Motor neuron (in vitro differentiated cells): ENCODE results near the gene ZNF521. TPM values are rescaled to one million over a fixed set of nuclear protein-coding genes. Genes with fewer than 3 reads are reported as not detected.
"Not testable (repeated sequence)": the region's sequence is repeated elsewhere in the genome, so short reads cannot be mapped to it uniquely, and the experiment has no call there.

ENCODE experiments used
- ATAC-seq, 8 experiments: fragments of 200-7000 bp; cut with Tn5 transposase; replicated peaks in 6 of 8; 2 replicates each; pipeline ENCODE4 v1.8.0; 2021; ENCODE audit warnings: mild to moderate bottlenecking in 8 of 8, moderate library complexity in 8 of 8
- H3K27ac ChIP-seq, 2 donors: fragments of 250-450 bp; sonication (Bioruptor Pico); 2 replicates each; pipeline ENCODE4 v1.9.0; 2021; ENCODE audit warnings: antibody characterized with exemption in 2 of 2, mild to moderate bottlenecking in 2 of 2, moderate library complexity in 1 of 2
- H3K4me1 ChIP-seq, 2 donors: fragments of 250-450 bp; sonication (Bioruptor Pico); replicated peaks in 1 of 2; 2 replicates each; pipeline ENCODE4 v1.6.1; 2021; ENCODE audit warnings: antibody characterized with exemption in 2 of 2, mild to moderate bottlenecking in 2 of 2, moderate library complexity in 1 of 2
- H3K4me3 ChIP-seq, 5 donors: fragments of 250-450 bp; sonication (Bioruptor Pico); 2 replicates each; pipeline ENCODE4 v1.9.0; 2021; ENCODE audit warnings: antibody characterized with exemption in 5 of 5, mild to moderate bottlenecking in 5 of 5, moderate library complexity in 4 of 5
- WGBS, 10 experiments: fragments of 450-650 bp; shearing (Covaris generic); methylation state at CpG; one replicate each; pipeline ENCODE4 v1.0.0; 2022; 5-methylcytosine and 5-hydroxymethylcytosine counted together
- in situ Hi-C, 9 experiments: fragments of 400-800 bp; cut with MboI; loops; one replicate each; pipeline ENCODE4 v1.15.0; 2021; ENCODE audit warnings: low sequenced_read_pairs in 9 of 9, low pct_unique_long_range_greater_than_20kb in 2 of 9; ENCODE audit not compliant: unreplicated experiment in 9 of 9
- total RNA-seq, 8 experiments: library from RNA; unstranded; fragments of 300-600 nt; gene quantifications; 2 replicates each; pipeline versions ENCODE4 v1.2.3 to v1.2.4, GENCODE V29; 2022

ZNF521 gene
- total RNA-seq, 8 experiments from 2014 or later, result 0.87 to 41.5 (median 28.5) TPM

DNA sequence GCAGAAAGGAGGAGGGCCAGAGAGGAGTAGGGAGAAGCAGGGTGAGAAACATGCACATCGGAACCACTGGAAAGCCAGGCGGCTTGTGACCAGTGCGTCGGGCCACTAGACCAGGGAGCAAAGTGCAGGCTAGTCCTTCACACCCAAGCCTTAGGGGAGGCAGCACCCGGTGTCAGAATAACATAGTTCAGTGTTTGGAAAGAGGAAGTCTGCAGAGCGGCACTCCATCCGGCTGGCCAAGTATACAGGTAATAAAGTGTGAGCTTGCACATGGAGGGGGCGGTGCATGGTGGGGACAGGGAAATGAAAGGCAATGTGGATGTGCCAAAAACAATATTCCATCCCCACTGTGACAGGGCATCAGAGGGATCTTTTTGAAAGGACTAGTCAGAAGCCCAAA is 69.7 kb downstream of the ZNF521 start:
- Histone ChIP-seq H3K4me1 (peaks cover 46 to 95% of the 10 kb centered on the region in 2 donors), H3K4me3 (no peak overlapping the region), H3K27ac (no peak overlapping the region)
- in situ Hi-C loops, result no loop called here
- WGBS, 10 experiments, result 66 to 100% (median 90%) methylated on average over 1 to 6 of the region's 8 CpGs; no CpG with 5 or more reads in 3 of the 10 experiments
- ATAC-seq, result no peak

DNA sequence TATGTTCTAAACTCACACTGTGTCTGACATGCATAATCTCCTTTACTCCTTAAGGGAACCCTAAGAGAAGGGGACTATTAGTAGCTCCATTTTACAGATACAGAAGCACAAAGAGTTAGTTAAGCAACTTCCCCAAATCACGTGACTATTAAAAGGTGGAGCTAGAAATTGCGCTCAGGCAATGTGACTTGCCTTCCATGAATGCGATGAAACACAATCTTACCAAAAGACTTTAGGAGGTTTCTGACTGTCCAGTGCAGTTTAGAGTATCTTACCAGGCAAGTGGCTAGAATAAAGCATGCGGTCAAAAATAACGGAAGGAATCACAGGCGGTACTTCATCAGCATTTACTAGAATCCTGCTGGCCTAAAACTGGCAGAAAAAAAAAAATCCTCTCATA is 70.4 kb downstream of the ZNF521 start:
- Histone ChIP-seq H3K4me3 (no peak overlapping the region), H3K4me1 (peaks cover 41 to 88% of the 10 kb centered on the region in 2 donors), H3K27ac (no peak overlapping the region)
- no peak for ATAC-seq
- WGBS, 10 experiments, result 89 to 98% (median 97%) methylated on average over 3 to 6 of the region's 6 CpGs; no CpG with 5 or more reads in 4 of the 10 experiments
- in situ Hi-C loops, result no loop called here

DNA sequence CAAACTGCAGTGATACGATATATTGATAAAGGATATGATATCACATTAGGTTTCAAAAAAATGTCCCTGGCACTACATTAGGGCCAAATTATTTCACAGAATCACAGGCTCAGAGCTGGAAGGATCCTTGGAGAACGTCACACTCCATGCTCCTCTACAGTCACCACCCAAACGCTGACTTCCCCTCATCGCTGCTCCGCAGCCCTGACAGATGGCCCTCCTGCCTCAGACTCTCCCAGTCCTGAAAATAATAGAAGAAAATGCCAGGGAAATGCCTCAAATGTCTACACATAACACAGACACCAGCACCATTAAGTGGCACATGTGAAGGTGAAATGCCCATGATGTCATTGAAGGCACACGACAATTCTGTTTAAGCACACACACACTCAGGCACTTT is 72.0 kb downstream of the ZNF521 start:
- peak in 4 of 8 experiments; percentile 13 to 44 (median 29) for ATAC-seq
- peaks cover 33 to 87% of the 10 kb centered on the region in 2 donors for H3K4me1 ChIP-seq
- H3K4me3 ChIP-seq, result no peak overlapping the region
- in situ Hi-C loops, result no loop called here
- H3K27ac ChIP-seq, result no peak overlapping the region
- 39 to 100% (median 93%) methylated on average over 2 to 6 of the region's 6 CpGs; no CpG with 5 or more reads in 3 of the 10 experiments for WGBS, 10 experiments

DNA sequence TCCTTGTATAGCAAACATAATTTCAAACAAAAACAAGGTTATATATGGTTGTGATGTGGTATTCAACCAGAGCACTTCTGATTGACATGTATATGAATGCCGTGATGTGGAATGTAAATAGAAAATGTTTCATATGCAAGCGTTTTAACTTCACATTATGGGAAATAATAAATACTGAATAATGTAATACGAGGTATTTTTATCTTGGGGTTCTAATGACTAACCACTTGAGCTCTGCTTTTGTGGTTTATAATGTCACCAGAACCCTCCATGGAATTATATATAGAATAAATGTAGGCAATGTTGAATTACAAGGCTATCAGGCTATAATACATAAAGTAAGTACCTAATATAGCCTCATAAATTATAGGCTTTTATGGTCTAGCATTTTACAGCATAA is 72.4 kb downstream of the ZNF521 start:
- ATAC-seq, result peak in 1 of 8 experiments; percentile 22
- Histone ChIP-seq H3K4me1 (peaks cover 29 to 87% of the 10 kb centered on the region in 2 donors), H3K4me3 (no peak overlapping the region), H3K27ac (no peak overlapping the region)
- in situ Hi-C loops, result no loop called here
- 0 to 100% (median 62%) methylated on average over 1 to 3 of the region's 3 CpGs for WGBS, 10 experiments

DNA sequence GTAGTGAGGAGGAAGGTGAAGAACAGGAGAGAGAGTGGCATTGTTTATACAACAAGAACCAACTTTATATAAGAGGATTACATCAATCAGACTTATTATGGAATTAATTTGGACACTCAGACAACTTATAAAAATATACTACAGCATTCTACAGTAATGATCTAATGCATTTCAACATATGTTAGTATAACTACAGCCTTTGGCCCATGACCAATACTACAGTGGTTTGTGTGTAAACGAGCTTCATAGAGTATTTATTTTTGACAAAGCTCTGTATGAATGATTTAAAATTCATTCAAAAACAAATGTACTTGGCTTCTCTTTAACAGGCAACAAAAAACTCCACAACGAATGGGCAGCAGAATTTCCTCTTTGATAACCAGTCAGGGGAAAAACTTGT is 72.8 kb downstream of the ZNF521 start:
- in situ Hi-C loops, result no loop called here
- WGBS, 10 experiments, result 8 to 92% (median 67%) methylated on average over 1 to 2 of the region's 2 CpGs; no CpG with 5 or more reads in 1 of the 10 experiments
- peaks cover 24 to 83% of the 10 kb centered on the region in 2 donors for H3K4me1 ChIP-seq
- H3K4me3 ChIP-seq, result no peak overlapping the region
- no peak for ATAC-seq
- no peak overlapping the region for H3K27ac ChIP-seq

DNA sequence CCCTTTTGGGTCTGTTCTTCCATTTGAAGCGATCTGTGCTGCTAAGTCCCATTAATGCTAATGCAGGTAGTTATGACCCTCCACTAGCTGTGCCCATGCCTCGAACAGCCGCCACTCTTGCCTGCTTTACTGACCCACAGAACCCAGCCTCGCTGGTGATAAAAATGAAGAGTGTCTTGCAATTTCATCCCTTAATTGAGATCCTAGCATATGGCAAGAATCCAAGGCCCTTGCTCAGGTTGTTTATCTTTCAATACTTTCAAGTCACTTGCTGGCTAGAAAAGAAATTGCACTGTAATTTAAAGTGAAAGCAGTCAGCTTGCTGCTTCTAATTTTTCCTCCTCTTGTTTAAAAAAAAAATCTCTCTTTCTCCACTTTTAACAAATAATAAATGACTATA is 73.6 kb downstream of the ZNF521 start:
- Histone ChIP-seq H3K4me3 (no peak overlapping the region), H3K4me1 (peaks cover 17 to 76% of the 10 kb centered on the region in 2 donors), H3K27ac (no peak overlapping the region)
- peak in 2 of 8 experiments; percentile 30 to 60 for ATAC-seq
- in situ Hi-C loops, result no loop called here
- 50 to 83% (median 74%) methylated on average over 2 to 4 of the region's 4 CpGs; no CpG with 5 or more reads in 3 of the 10 experiments for WGBS, 10 experiments

DNA sequence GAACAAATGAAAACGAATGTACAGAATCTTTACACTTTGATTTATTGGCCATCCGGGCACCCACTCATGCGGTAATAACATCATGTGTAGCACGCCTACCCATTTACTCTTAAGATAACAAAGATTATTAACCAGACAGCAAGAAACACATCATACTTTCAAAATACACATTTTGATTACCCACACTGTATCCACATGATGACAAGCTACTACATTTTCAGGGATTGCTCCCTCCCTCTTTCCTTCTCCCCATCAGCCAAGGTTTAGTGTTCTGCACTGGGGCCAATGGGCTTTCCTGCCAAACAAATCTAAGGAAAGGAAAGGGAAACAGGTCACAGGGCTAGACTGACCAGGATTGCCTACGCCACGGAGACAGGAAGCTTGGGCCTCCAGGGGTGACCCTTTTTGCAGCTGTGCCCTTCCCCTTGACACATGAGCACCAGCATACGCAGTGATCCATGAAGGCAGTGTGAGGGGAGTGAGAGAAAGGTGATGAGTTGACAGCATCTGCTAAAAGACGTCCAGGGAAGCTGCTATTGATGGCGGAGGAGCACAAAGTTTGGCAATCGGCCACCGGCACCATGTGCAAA is 76.5 kb downstream of the ZNF521 start:
- in situ Hi-C loops, result no loop called here
- H3K4me3 ChIP-seq, result no peak overlapping the region
- H3K4me1 ChIP-seq, result peaks cover 8 to 52% of the 10 kb centered on the region in 2 donors
- WGBS, 10 experiments, result 57 to 95% (median 78%) methylated on average over 2 to 11 of the region's 11 CpGs
- peak in 5 of 8 experiments; percentile 35 to 95 (median 77) for ATAC-seq
- H3K27ac ChIP-seq, result peak overlapping the region in 1 of 2 donors; percentile 16

DNA sequence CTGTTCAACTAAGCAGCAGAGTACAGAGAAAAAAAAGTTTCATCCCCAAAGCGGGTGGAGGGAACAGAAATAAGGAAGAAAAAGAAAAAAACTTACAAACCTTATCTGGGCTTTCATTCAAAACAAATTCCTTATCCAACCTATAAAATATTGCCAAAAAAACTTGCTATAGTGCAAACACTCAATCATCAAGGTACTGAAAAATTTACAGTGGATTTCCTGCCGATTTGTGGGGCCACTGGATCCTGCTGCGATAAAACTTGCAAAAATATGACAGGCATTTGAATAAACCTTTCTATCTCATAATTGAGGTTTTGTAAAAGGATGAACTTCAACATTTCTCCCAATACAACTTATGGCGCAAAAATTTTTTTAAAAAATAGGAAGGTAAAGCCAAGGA is 77.0 kb downstream of the ZNF521 start:
- in situ Hi-C loops, result no loop called here
- 71 to 100% (median 90%) methylated on average over 1 to 4 of the region's 4 CpGs for WGBS, 10 experiments
- H3K4me1 ChIP-seq, result peaks cover 8 to 46% of the 10 kb centered on the region in 2 donors
- H3K27ac ChIP-seq, result no peak overlapping the region
- no peak for ATAC-seq
- H3K4me3 ChIP-seq, result no peak overlapping the region

DNA sequence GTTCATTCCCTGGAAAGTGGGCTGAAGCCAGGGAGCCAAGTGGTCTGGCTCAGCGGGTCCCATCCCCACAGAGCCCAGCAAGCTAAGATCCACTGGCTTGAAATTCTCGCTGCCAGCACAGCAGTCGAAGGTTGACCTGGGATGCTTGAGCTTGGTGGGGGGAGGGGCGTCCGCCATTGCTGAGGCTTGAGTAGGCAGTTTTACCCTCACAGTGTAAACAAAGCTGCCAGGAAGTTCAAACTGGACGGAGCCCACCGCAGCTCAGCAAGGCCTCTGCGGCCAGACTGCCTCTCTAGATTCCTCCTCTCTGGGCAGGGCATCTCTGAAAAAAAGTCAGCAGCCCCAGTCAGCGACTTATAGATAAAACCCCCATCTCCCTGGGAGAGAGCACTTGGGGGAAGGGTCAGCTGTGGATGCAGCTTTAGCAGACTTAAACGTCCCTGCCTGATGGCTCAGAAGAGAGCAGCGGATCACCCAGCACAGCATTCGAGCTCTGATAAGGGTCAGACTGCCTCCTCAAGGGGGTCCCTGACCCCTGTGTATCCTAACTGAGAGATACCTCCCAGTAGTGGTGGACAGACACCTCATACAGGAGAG is 84.9 kb downstream of the ZNF521 start:
- H3K4me3 ChIP-seq, in situ Hi-C loops: not testable (repeated sequence)
- 17 to 90% (median 33%) methylated on average over 1 to 8 of the region's 12 CpGs; no CpG with 5 or more reads in 3 of the 10 experiments for WGBS, 10 experiments
- ATAC-seq, result peak in 1 of 8 experiments; percentile 31
- Histone ChIP-seq H3K4me1 (peaks cover 11 to 12% of the 10 kb centered on the region in 2 donors), H3K27ac (peak overlapping the region; percentile 29 to 80)

DNA sequence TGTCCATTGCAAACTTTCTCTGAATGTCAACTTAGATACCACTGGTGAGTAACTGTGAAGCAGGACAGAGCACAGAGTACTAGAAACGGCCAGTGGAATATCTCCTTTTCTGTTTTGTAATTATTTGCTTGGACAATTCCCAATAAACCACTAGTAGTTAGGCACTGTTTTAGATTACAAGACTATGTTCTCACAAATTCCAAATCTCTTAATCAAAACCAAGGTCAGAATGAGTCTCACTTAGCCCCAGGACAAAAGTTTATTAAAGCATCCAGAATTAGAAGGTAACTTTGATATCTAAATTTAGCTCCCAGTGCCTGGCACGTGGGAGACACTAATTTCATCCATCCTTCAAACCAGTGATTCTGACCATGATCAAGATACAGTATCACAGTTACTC is 89.0 kb downstream of the ZNF521 start:
- H3K4me1 ChIP-seq, result peaks cover 12 to 13% of the 10 kb centered on the region in 2 donors
- ATAC-seq, result no peak
- WGBS, 10 experiments, result 0 to 100% (median 79%) methylated on average over 1 to 2 of the region's 2 CpGs; no CpG with 5 or more reads in 2 of the 10 experiments
- H3K4me3 ChIP-seq, result no peak overlapping the region
- no peak overlapping the region for H3K27ac ChIP-seq
- in situ Hi-C loops, result no loop called here

DNA sequence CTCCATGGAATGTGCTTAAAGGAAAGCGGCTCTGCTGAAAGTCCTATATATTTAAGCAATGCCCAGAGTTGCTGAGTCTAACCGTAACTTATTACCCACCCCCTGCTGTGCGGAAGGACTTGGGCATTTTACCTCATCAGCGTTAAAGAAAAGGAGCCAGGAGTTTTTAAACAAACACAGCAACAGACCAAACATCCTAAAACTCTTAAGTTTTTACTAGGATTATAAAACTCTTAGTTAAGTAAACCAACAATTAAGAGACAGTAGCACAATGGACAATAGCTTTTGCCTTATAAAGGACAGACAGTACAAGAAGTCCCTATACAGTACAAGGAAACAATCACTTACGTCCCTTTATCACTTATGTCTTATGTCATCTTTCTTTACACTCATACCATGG is 90.2 kb downstream of the ZNF521 start:
- H3K4me3 ChIP-seq, result no peak overlapping the region
- ATAC-seq, result no peak
- in situ Hi-C loops, result no loop called here
- H3K4me1 ChIP-seq, result peaks cover 4% of the 10 kb centered on the region in 2 donors
- WGBS, 10 experiments, result 53 to 91% (median 75%) methylated on average over 1 to 5 of the region's 5 CpGs; no CpG with 5 or more reads in 2 of the 10 experiments
- H3K27ac ChIP-seq, result no peak overlapping the region

DNA sequence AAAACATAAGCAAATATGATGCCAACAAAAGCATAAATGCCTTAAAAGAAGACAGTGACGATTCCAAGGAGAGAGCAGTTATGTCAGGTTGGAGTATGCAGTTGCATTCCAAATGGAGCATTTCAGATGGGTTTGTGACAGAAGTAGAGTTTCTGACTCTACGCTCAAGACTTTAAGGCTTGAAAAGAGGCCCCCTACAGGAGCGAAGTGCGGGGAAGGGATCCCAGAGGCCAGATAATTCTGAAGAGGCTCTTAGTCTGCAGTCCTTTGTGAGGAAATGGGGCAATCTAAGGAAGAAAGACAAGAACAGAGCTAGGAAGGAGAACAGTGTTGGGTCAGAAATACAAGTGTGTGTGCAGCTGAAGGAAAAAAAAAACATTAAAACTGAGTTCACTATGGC is 95.5 kb downstream of the ZNF521 start:
- peaks cover 0 to 2% of the 10 kb centered on the region in 2 donors for H3K4me1 ChIP-seq
- WGBS, 10 experiments, result 80 to 100% (median 92%) methylated on average over 1 to 4 of the region's 4 CpGs; no CpG with 5 or more reads in 1 of the 10 experiments
- H3K27ac ChIP-seq, result no peak overlapping the region
- no peak for ATAC-seq
- in situ Hi-C loops, result no loop called here
- H3K4me3 ChIP-seq, result no peak overlapping the region

DNA sequence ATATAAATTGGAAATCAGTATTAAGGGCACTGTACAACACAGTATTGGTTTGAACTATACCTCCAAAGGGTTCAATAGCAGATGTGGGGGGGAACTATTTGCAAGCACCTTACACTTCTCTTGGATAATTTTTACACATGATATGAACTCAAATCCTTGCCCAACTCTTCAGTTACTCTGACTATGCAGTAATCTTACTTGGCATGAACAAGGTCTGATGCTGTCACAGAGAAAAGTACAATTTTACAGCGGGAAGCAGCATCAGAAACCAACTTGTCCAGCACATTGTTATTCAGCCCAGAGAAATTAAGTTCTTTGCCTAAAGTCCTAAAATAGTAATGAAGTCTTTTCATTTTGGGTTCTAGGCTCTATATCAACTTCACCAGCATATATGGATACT is 98.2 kb downstream of the ZNF521 start:
- H3K27ac ChIP-seq, result no peak overlapping the region
- in situ Hi-C loops, result no loop called here
- no peak overlapping the region for H3K4me3 ChIP-seq
- no peak for ATAC-seq
- peaks cover 0 to 13% of the 10 kb centered on the region in 2 donors for H3K4me1 ChIP-seq
- WGBS, 10 experiments, result 14 to 100% (median 60%) methylated on average over 1 of the region's 1 CpG; no CpG with 5 or more reads in 5 of the 10 experiments
